ENCODE measurements around the gene MAD1L1.

MAD1L1 gene

DNA sequence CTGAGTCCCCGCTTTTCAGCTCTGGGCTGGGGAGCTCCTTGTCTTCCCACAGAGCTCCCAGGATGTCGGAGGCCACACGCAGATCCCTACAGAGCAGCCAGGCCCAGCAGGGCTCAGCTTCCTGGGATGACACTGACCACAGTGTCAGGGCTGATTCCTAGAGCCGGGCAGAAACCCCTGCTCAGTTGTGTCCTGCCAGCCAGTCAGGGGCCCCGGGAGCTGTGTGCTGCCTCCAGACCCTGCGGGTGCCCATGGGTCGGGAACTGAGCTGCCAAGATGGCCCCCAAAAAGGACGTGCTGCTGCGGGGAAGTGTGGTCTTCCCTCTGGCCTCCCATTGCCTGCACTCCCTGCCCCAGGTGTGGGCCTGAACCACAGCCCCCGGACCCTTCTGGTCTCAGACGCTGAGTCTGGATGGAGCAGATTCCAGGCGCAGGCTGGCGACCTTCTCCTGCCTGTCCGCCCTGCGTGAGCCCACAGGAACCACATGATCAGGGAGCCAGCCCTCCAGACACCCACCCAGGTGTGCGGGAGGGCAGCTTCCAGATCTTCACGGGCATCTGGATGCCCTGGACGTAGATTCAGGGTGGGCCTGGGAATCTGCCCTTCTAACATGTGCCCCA, 217.4 kb downstream of the MAD1L1 start:
- peaks cover 5% of the 10 kb centered on the region for H3K4me1 ChIP-seq (ENCODE audit: insufficient read depth, poor library complexity, severe bottlenecking)

DNA sequence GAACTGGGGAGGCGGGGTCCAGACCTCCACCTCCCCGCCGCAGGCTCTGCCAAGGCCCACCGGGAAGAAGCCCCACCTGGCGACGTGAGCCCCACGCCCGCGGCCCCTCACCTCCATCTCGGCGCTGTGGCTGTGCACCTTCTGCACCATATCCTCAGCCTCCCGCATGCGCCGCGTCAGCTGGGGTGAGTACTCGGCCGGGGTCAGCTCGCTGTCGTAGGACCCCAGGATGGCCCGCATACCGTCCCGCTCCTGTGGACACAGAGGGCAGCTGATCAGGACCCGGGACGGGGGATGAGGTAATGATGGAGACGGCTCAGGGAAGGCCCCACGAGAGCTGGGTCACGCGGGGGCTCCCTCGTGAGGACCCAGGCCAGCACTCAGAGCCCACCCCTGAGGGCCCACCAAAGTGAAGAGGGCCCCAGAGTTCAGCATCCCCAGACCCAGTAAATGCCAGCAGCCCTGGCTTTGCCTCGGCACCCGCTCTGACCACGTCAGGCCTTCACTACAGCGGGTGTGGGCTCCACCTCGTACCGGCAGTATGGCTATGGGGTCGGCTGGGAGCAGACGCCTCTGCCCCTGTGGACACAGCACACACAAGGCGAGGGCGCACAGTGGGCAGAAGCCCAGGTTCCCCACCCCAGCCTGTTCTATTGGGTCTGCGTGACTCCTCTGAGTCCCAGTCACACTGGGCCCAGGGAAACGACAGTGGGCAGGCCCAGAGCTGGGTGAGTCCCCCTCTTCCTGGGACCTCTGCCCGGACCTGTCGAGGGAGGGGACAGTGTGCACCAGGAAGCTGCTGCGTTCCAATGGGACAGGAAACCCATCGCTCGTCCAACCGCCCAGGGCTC, 218.1 kb downstream of the MAD1L1 start:
- H3K36me3 ChIP-seq (ENCODE audit: low read depth) = no peaks in the 10 kb centered on the region
- H3K9me3 ChIP-seq (ENCODE audit: severe bottlenecking) = no peaks in the 10 kb centered on the region
- H3K27me3 ChIP-seq (ENCODE audit: insufficient read depth, poor library complexity, severe bottlenecking) = no peaks in the 10 kb centered on the region
- no peak overlapping the region for H3K4me3 ChIP-seq (ENCODE audit: severe bottlenecking)
- no peak overlapping the region for H3K27ac ChIP-seq (ENCODE audit: poor library complexity, severe bottlenecking)
- no peak; the same call in 2 of the 3 replicates for ATAC-seq (ENCODE audit: low read depth)
- H3K4me1 ChIP-seq (ENCODE audit: insufficient read depth, poor library complexity, severe bottlenecking) = peaks cover 5% of the 10 kb centered on the region
- peak; percentile 58 for DNase-seq (ENCODE audit: low spot score)
- TF ChIP-seq, protein P1, sequence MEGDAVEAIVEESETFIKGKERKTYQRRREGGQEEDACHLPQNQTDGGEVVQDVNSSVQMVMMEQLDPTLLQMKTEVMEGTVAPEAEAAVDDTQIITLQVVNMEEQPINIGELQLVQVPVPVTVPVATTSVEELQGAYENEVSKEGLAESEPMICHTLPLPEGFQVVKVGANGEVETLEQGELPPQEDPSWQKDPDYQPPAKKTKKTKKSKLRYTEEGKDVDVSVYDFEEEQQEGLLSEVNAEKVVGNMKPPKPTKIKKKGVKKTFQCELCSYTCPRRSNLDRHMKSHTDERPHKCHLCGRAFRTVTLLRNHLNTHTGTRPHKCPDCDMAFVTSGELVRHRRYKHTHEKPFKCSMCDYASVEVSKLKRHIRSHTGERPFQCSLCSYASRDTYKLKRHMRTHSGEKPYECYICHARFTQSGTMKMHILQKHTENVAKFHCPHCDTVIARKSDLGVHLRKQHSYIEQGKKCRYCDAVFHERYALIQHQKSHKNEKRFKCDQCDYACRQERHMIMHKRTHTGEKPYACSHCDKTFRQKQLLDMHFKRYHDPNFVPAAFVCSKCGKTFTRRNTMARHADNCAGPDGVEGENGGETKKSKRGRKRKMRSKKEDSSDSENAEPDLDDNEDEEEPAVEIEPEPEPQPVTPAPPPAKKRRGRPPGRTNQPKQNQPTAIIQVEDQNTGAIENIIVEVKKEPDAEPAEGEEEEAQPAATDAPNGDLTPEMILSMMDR (IDR thresholded peaks at IDR 0.05; ENCODE audit: poor library complexity, severe bottlenecking) = no peak

More for the DNA sequence above, 217.4 kb downstream of the MAD1L1 start:
- peak; percentile 48 for DNase-seq (ENCODE audit: low spot score)
- Histone ChIP-seq H3K4me3 (ENCODE audit: severe bottlenecking) (no peak overlapping the region), H3K9me3 (ENCODE audit: severe bottlenecking) (no peaks in the 10 kb centered on the region), H3K27ac (ENCODE audit: poor library complexity, severe bottlenecking) (no peak overlapping the region), H3K27me3 (ENCODE audit: insufficient read depth, poor library complexity, severe bottlenecking) (no peaks in the 10 kb centered on the region), H3K36me3 (ENCODE audit: low read depth) (no peaks in the 10 kb centered on the region)
- ATAC-seq (ENCODE audit: low read depth) = no peak
- TF ChIP-seq, protein P1 (IDR thresholded peaks at IDR 0.05; ENCODE audit: poor library complexity, severe bottlenecking) = no peak

GRCh38 chr7:2013381-2014311, 219.1 kb downstream of the MAD1L1 start:
- DNase-seq (ENCODE audit: low spot score) (peak; percentile 53), ATAC-seq (ENCODE audit: low read depth) (no peak)
- H3K36me3 ChIP-seq (ENCODE audit: low read depth) = no peaks in the 10 kb centered on the region
- TF ChIP-seq, protein P1 (IDR thresholded peaks at IDR 0.05; ENCODE audit: poor library complexity, severe bottlenecking) = no peak
- H3K4me1 ChIP-seq (ENCODE audit: insufficient read depth, poor library complexity, severe bottlenecking) = no peaks in the 10 kb centered on the region
- H3K4me3 ChIP-seq (ENCODE audit: severe bottlenecking) = no peak overlapping the region
- H3K9me3 ChIP-seq (ENCODE audit: severe bottlenecking) = no peaks in the 10 kb centered on the region
- H3K27me3 ChIP-seq (ENCODE audit: insufficient read depth, poor library complexity, severe bottlenecking) = no peaks in the 10 kb centered on the region
- H3K27ac ChIP-seq (ENCODE audit: poor library complexity, severe bottlenecking) = no peak overlapping the region

DNA sequence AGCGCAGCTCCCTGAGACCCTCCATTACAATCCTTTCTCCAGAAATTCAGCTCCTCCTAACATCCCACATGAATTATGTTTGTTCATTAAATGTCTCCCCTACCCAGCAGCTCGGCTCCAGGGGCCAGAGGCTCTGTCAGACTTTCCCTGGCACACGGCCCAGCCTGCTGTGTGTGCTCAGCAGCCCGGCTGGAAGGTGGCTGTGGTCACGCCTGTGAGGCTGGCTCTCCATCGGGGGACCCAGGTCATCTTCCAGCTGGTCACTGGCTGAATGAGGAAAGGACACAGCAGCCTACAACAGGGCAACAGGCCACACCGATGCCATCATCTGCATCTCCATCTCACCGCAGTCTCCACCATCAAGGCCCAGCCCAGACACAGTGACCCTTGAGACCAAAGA, 219.8 kb downstream of the MAD1L1 start:
- ATAC-seq (ENCODE audit: low read depth) = no peak
- Histone ChIP-seq H3K27me3 (ENCODE audit: insufficient read depth, poor library complexity, severe bottlenecking) (no peaks in the 10 kb centered on the region), H3K36me3 (ENCODE audit: low read depth) (no peaks in the 10 kb centered on the region), H3K4me1 (ENCODE audit: insufficient read depth, poor library complexity, severe bottlenecking) (no peaks in the 10 kb centered on the region), H3K9me3 (ENCODE audit: severe bottlenecking) (no peaks in the 10 kb centered on the region), H3K27ac (ENCODE audit: poor library complexity, severe bottlenecking) (no peak overlapping the region), H3K4me3 (ENCODE audit: severe bottlenecking) (no peak overlapping the region)
- TF ChIP-seq, protein P1 (IDR thresholded peaks at IDR 0.05; ENCODE audit: poor library complexity, severe bottlenecking) = no peak
- no peak for DNase-seq (ENCODE audit: low spot score)

Data from RWPE2 (cell line).